HL-60 (cell line): ENCODE measurements around the gene ZNF747.
"Not testable (repeated sequence)": the region's sequence is repeated elsewhere in the genome, so short reads cannot be mapped to it uniquely, and the experiment has no call there.

Experiments used
- DNase-seq, 2 experiments: peaks; one replicate each; pipeline ENCODE4 v3.0.0-alpha.2; 2010 to 2020; ENCODE audit warnings: low read depth in 1 of 2, low spot score in 1 of 2
- H3K27ac ChIP-seq: fragments of 250-450 bp; sonication (Bioruptor Pico); replicated peaks from 2 replicates; pipeline ENCODE4 v1.5.1; 2020; ENCODE audit warnings: mild to moderate bottlenecking, moderate library complexity
- H3K27me3 ChIP-seq: fragments of 250-450 bp; sonication (Bioruptor Pico); 2 replicates; pipeline ENCODE4 v1.5.1; 2021; ENCODE audit warnings: mild to moderate bottlenecking, moderate library complexity; ENCODE audit not compliant: insufficient read depth, poor library complexity, severe bottlenecking
- H3K4me3 ChIP-seq: replicated peaks from 2 replicates; pipeline ENCODE4 v1.5.1; 2011; ENCODE audit warnings: mild to moderate bottlenecking, control low read depth, low read length; ENCODE audit not compliant: insufficient read depth
- GABPA ChIP-seq: IDR thresholded peaks from 2 replicates; pipeline ENCODE4 v1.6.1; 2012; ENCODE audit warnings: low read depth
- POLR2AphosphoS5 ChIP-seq: IDR thresholded peaks from 2 replicates; pipeline ENCODE4 v1.6.1; 2012; ENCODE audit warnings: low read depth
- SPI1 ChIP-seq: IDR thresholded peaks from 2 replicates; pipeline ENCODE4 v1.6.1; 2012; ENCODE audit warnings: low read depth, mild to moderate bottlenecking, borderline replicate concordance
- TF ChIP-seq, protein P1 (sequence below): IDR thresholded peaks from one replicate; pipeline ENCODE4 v1.5.1; 2011; ENCODE audit warnings: low read length, control low read depth, inconsistent platforms; ENCODE audit not compliant: insufficient read depth
- TF ChIP-seq, protein P2 (sequence below): IDR thresholded peaks from 2 replicates; pipeline ENCODE4 v1.6.1; 2012; ENCODE audit warnings: low read depth; ENCODE audit not compliant: insufficient replicate concordance

Gene ZNF747

DNA sequence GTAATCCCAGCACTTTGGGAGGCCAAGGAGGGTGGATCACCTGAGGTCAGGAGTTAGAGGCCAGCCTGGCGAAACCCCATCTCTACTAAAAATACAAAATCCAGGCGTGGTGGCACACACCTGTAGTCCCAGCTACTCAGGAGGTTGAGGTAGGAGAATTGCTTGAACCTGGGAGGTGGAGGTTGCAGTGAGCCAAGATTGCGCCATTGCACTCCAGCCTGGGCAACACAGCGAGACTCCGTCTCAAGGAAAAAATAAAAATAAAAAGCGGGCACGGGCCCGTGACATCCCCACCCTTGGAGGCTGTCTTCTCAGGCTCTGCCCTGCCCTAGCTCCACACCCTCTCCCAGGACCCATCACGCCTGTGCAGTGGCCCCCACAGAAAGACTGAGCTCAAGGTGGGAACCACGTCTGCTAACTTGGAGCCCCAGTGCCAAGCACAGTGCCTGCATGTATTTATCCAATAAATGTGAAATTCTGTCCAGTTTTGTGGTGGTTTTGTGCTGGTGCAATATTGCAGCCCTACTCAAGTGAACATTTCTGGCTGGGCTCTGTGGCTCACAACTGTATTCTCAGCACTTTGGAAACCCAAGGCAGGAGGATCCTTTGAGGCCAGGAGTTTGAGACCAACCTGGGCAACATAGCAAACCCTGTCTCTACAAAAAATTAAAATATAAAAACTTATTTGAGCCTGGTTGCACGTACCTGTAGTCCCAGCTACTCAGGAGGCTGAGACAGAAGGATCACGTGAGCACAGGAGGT lies 11.8 kb downstream of the ZNF747 start:
- not testable (repeated sequence) for H3K27me3 ChIP-seq, DNase-seq, H3K4me3 ChIP-seq, H3K27ac ChIP-seq
- TF ChIP-seq POLR2AphosphoS5, result peak; percentile 32

DNA sequence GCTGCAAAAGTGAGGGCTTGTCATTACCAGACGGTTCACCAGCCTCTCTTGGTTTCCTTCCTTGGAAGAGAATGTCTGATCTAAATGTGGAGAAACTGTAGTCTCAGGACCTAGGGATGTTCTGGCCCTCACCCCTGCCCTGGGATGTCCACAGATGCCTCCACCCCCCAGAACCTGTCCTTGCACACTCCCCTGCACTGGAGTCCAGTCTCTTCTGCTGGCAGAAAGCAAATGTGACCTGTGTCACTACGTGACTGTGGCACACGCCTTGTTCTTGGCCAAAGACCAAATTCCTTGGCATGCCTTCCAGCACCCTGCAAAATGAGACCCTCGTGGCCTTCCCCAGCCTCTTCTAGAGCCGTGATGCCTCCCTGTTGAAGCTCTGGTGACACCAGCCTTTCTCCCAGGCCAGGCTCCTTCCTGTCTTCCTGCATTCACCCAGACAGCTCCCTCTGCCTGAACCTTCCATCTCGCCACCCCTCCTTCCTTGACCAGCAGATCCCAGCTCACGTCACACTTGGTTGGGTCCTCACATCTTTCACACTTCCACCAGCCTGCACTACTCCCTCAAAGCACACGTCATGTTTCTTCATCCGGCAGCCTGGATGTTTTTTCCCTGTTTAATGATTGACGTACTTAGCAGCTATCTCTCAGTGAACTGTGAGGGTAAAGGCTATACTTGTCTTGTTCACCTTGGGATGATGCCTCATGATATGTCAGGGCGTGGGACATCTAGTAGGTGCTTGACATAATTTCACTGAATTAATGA lies 12.6 kb downstream of the ZNF747 start:
- TF ChIP-seq POLR2AphosphoS5 (peak; percentile 6; the same call in 1 of the 2 replicates), SPI1 (no peak), GABPA (no peak)
- TF ChIP-seq, protein P1, sequence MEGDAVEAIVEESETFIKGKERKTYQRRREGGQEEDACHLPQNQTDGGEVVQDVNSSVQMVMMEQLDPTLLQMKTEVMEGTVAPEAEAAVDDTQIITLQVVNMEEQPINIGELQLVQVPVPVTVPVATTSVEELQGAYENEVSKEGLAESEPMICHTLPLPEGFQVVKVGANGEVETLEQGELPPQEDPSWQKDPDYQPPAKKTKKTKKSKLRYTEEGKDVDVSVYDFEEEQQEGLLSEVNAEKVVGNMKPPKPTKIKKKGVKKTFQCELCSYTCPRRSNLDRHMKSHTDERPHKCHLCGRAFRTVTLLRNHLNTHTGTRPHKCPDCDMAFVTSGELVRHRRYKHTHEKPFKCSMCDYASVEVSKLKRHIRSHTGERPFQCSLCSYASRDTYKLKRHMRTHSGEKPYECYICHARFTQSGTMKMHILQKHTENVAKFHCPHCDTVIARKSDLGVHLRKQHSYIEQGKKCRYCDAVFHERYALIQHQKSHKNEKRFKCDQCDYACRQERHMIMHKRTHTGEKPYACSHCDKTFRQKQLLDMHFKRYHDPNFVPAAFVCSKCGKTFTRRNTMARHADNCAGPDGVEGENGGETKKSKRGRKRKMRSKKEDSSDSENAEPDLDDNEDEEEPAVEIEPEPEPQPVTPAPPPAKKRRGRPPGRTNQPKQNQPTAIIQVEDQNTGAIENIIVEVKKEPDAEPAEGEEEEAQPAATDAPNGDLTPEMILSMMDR, result no peak
- TF ChIP-seq, protein P2, sequence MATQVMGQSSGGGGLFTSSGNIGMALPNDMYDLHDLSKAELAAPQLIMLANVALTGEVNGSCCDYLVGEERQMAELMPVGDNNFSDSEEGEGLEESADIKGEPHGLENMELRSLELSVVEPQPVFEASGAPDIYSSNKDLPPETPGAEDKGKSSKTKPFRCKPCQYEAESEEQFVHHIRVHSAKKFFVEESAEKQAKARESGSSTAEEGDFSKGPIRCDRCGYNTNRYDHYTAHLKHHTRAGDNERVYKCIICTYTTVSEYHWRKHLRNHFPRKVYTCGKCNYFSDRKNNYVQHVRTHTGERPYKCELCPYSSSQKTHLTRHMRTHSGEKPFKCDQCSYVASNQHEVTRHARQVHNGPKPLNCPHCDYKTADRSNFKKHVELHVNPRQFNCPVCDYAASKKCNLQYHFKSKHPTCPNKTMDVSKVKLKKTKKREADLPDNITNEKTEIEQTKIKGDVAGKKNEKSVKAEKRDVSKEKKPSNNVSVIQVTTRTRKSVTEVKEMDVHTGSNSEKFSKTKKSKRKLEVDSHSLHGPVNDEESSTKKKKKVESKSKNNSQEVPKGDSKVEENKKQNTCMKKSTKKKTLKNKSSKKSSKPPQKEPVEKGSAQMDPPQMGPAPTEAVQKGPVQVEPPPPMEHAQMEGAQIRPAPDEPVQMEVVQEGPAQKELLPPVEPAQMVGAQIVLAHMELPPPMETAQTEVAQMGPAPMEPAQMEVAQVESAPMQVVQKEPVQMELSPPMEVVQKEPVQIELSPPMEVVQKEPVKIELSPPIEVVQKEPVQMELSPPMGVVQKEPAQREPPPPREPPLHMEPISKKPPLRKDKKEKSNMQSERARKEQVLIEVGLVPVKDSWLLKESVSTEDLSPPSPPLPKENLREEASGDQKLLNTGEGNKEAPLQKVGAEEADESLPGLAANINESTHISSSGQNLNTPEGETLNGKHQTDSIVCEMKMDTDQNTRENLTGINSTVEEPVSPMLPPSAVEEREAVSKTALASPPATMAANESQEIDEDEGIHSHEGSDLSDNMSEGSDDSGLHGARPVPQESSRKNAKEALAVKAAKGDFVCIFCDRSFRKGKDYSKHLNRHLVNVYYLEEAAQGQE, result no peak
- Histone ChIP-seq H3K27me3 (no peaks in the 10 kb centered on the region), H3K27ac (no peak overlapping the region), H3K4me3 (no peak overlapping the region)
- no peak for DNase-seq

DNA sequence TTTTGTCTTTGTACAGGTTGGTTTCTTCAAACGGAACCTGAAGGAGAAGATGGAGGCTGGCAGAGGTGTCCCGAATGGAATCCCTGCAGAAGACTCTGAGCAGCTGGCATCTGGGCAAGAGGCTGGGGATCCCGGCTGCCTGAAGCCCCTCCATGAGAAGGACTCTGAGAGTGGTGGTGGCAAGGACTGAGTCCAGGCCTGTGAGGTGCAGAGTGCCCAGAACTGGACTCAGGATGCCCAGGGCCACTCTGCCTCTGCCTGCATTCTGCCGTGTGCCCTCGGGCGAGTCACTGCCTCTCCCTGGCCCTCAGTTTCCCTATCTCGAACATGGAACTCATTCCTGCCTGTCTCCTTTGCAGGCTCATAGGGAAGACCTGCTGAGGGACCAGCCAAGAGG lies 13.2 kb downstream of the ZNF747 start:
- no peak overlapping the region for H3K4me3 ChIP-seq
- no peaks in the 10 kb centered on the region for H3K27me3 ChIP-seq
- DNase-seq, result no peak
- TF ChIP-seq, protein P1, result no peak
- TF ChIP-seq GABPA (no peak), SPI1 (no peak), POLR2AphosphoS5 (no peak)
- TF ChIP-seq, protein P2, result no peak
- no peak overlapping the region for H3K27ac ChIP-seq
